B cell (primary cell): ENCODE results near the gene VPS13D. TPM values are rescaled to one million over a fixed set of nuclear protein-coding genes. Genes with fewer than 3 reads are reported as not detected.

Source experiments
- ATAC-seq: fragments of 200-7000 bp; cut with Tn5 transposase; one replicate; pipeline ENCODE4 v1.10.0; 2021; ENCODE audit warnings: low read depth, mild to moderate bottlenecking, moderate number of reproducible peaks, moderate library complexity
- CTCF ChIA-PET: fragments of 350-600 bp; sonication (Branson Sonifier 250); formaldehyde crosslinking; loops from one replicate; lab custom pipeline; 2021; ENCODE audit warnings: antibody characterized with exemption, inconsistent platforms; lab: Charles Lee
- POLR2A ChIA-PET: fragments of 350-600 bp; sonication (Branson Sonifier 250); formaldehyde crosslinking; loops from one replicate; lab custom pipeline; 2021; ENCODE audit warnings: antibody characterized with exemption; lab: Charles Lee
- DNase-seq: peaks from one replicate; pipeline ENCODE4 v3.0.0; 2013
- H2AFZ ChIP-seq: 2 replicates; pipeline ENCODE4 v1.6.1; 2012; ENCODE audit warnings: mild to moderate bottlenecking, low read depth, low read length; ENCODE audit not compliant: insufficient read depth, poor library complexity, severe bottlenecking
- H3K27ac ChIP-seq, 2 donors: 1 replicate in 1 of 2; 2 replicates in 1 of 2; pipeline ENCODE4 v1.5.1; 2012 to 2013; ENCODE audit warnings: low read length in 2 of 2, mild to moderate bottlenecking in 2 of 2, moderate library complexity in 1 of 2
- H3K27me3 ChIP-seq, 4 experiments: fragments of 200-600 bp in 1 of 4; sonication (generic) in 1 of 4; replicated peaks in 1 of 4; 1 replicate in 2 of 4; 2 replicates in 2 of 4; pipeline versions ENCODE4 v1.6.1 to v1.7.0; 2013 to 2016; ENCODE audit warnings: low read length in 3 of 4, mild to moderate bottlenecking in 2 of 4, mixed read lengths in 1 of 4, moderate library complexity in 1 of 4; ENCODE audit not compliant: insufficient read depth in 4 of 4, control insufficient read depth in 3 of 4; ENCODE audit errors: control extremely low read depth in 1 of 4
- H3K36me3 ChIP-seq, 2 experiments: replicated peaks in 1 of 2; 1 replicate in 1 of 2; 2 replicates in 1 of 2; pipeline versions ENCODE4 v1.6.1 to v1.7.1; 2013; ENCODE audit warnings: low read length in 1 of 2; ENCODE audit not compliant: insufficient read depth in 2 of 2, control insufficient read depth in 1 of 2; ENCODE audit errors: control extremely low read depth in 1 of 2, extremely low read depth in 1 of 2
- H3K4me1 ChIP-seq, 2 donors: fragments of 200-600 bp in 1 of 2; sonication (generic) in 1 of 2; 1 replicate in 1 of 2; 2 replicates in 1 of 2; pipeline versions ENCODE4 v1.5.1 to v1.6.1; 2013 to 2017; ENCODE audit warnings: low read length in 2 of 2; ENCODE audit not compliant: control insufficient read depth in 2 of 2, insufficient read depth in 2 of 2
- H3K4me2 ChIP-seq: replicated peaks from 2 replicates; pipeline ENCODE3; 2012; ENCODE audit warnings: mild to moderate bottlenecking, low read depth, low read length; ENCODE audit not compliant: poor library complexity, severe bottlenecking
- H3K4me3 ChIP-seq, 5 experiments: fragments of 200-600 bp in 1 of 5; sonication (generic) in 1 of 5; 1 replicate in 3 of 5; 2 replicates in 2 of 5; pipeline versions ENCODE4 v1.5.1 to v1.7.0; 2011 to 2016; ENCODE audit warnings: low read length in 4 of 5, mild to moderate bottlenecking in 4 of 5, low read depth in 2 of 5, control low read depth in 1 of 5, moderate library complexity in 1 of 5; ENCODE audit not compliant: insufficient read depth in 1 of 5; ENCODE audit errors: control extremely low read depth in 1 of 5, extremely low read depth in 1 of 5
- H3K79me2 ChIP-seq: fragments of 200-600 bp; sonication (generic); one replicate; pipeline ENCODE4 v1.6.0; 2016; ENCODE audit warnings: low read length; ENCODE audit not compliant: control insufficient read depth, insufficient read depth
- H3K9ac ChIP-seq: fragments of 200-600 bp; sonication (generic); 2 replicates; pipeline ENCODE4 v1.6.1; 2017; ENCODE audit warnings: mild to moderate bottlenecking, low read length, moderate library complexity
- H3K9me3 ChIP-seq, 3 donors: one replicate each; pipeline versions ENCODE4 v1.6.1 to v1.7.1; 2013; ENCODE audit warnings: low read length in 2 of 3; ENCODE audit not compliant: control insufficient read depth in 2 of 3, insufficient read depth in 1 of 3; ENCODE audit errors: control extremely low read depth in 1 of 3
- H4K20me1 ChIP-seq: 2 replicates; pipeline ENCODE4 v1.6.0; 2012; ENCODE audit warnings: mild to moderate bottlenecking, low read length; ENCODE audit not compliant: insufficient read depth, control insufficient read depth, poor library complexity, severe bottlenecking
- H3K27ac Mint-ChIP-seq: one replicate; pipeline ENCODE4 v1.8.0; 2021; ENCODE audit warnings: mixed read lengths
- H3K27me3 Mint-ChIP-seq: one replicate; pipeline ENCODE4 v1.8.0; 2021; ENCODE audit warnings: mixed read lengths
- H3K4me1 Mint-ChIP-seq: one replicate; pipeline ENCODE4 v1.8.0; 2021; ENCODE audit warnings: mixed read lengths
- H3K4me3 Mint-ChIP-seq: one replicate; pipeline ENCODE4 v1.8.0; 2021; ENCODE audit warnings: mixed read lengths
- H3K9me3 Mint-ChIP-seq: one replicate; pipeline ENCODE4 v1.8.0; 2022; ENCODE audit warnings: mixed read lengths; ENCODE audit not compliant: insufficient read depth
- EZH2 ChIP-seq: IDR thresholded peaks from 2 replicates; pipeline ENCODE4 v1.6.1; 2012; ENCODE audit warnings: borderline replicate concordance, low read depth, mild to moderate bottlenecking, moderate library complexity, low read length; ENCODE audit not compliant: insufficient read depth, poor library complexity, severe bottlenecking
- WGBS: methylation state at CpG from one replicate; pipeline ENCODE4 v1.1.5; 2013; ENCODE audit warnings: missing lambda C conversion rate; ENCODE audit not compliant: insufficient coverage; 5-methylcytosine and 5-hydroxymethylcytosine counted together
- intact Hi-C: fragments of 100-400 bp; cut with micrococcal nuclease; formaldehyde crosslinking; loops from one replicate; pipeline ENCODE4 v1.10.0; 2022
- polyA plus RNA-seq: library from polyadenylated mRNA; depleted of rRNA; stranded (reverse); fragments of >200 nt; gene quantifications from 2 replicates; pipeline ENCODE4 v1.2.3, GENCODE V29; 2012
- total RNA-seq, 2 donors: library from RNA; stranded (reverse); fragments of 120-200 nt in 1 of 2; gene quantifications; 1 replicate in 1 of 2; 2 replicates in 1 of 2; pipeline versions ENCODE4 v1.2.3 to v1.2.4, GENCODE V29; 2013 to 2022
- TF ChIP-seq, protein P1 (sequence below): fragments of 200-600 bp; IDR thresholded peaks from one replicate; pipeline ENCODE4 v1.8.0; 2022; ENCODE audit warnings: antibody characterized with exemption, mild to moderate bottlenecking

The VPS13D gene
- total and polyA plus RNA-seq, 2 donors (not counting 1 experiment from before 2014, with no cell fraction given), result 29.9 to 104 TPM

DNA sequence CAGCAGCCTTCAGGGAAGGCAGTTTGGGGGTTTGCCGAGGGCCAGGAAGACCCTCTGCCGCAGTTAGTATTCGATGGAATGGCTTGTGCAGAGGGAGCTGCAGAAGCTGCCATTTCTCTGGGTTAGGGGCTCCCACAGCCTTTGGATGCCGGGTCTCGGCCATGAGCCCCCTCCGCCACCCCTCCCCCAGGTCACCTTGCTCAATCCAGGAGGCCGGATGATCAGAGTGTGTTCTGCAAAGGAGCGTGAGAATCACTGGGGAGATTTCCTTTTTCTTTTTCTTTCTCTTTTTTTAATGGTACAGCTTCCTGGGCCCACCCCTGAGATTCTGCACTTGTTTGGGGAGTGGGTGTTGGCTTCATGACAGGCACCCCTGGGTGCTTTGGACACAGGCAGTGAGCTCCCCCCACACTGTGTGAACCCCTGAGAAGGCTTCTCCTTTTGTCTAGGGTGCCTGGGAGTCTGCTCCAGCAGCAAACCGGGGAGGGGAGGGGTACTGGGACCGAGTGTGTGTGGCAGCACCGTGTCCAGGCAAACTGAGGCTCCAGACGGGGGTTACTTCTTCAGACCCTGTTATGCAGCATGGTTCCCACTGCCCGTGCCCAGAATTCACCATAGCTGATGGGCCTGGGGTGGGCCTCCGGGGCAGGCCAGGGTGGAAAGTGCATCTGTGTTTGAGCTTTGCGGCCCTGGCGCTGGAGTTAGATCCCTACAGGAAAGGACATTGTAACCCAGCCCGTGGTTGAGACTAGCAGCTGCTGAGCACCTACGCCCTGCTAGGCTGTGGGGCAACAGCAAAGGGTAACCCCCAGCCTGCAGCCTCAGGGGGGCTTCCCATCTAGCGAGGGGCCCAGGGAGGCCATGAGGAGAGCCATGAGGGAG lies 44.6 kb upstream of the VPS13D start:
- H3K4me3 ChIP-seq, result no peak overlapping the region
- no peaks in the 10 kb centered on the region for H3K27me3 ChIP-seq
- peak overlapping the region; percentile 56 for H3K27ac Mint-ChIP-seq
- H3K9me3 Mint-ChIP-seq, result no peaks in the 10 kb centered on the region
- WGBS, result 85% methylated on average over 14 of the region's 19 CpGs
- H3K9me3 ChIP-seq, result no peaks in the 10 kb centered on the region
- H3K27me3 Mint-ChIP-seq, result no peaks in the 10 kb centered on the region
- no peak overlapping the region for H3K9ac ChIP-seq
- peaks cover 58% of the 10 kb centered on the region for H3K4me1 Mint-ChIP-seq
- H3K4me3 Mint-ChIP-seq, result no peak overlapping the region
- TF ChIP-seq EZH2, result no peak
- TF ChIP-seq, protein P1, sequence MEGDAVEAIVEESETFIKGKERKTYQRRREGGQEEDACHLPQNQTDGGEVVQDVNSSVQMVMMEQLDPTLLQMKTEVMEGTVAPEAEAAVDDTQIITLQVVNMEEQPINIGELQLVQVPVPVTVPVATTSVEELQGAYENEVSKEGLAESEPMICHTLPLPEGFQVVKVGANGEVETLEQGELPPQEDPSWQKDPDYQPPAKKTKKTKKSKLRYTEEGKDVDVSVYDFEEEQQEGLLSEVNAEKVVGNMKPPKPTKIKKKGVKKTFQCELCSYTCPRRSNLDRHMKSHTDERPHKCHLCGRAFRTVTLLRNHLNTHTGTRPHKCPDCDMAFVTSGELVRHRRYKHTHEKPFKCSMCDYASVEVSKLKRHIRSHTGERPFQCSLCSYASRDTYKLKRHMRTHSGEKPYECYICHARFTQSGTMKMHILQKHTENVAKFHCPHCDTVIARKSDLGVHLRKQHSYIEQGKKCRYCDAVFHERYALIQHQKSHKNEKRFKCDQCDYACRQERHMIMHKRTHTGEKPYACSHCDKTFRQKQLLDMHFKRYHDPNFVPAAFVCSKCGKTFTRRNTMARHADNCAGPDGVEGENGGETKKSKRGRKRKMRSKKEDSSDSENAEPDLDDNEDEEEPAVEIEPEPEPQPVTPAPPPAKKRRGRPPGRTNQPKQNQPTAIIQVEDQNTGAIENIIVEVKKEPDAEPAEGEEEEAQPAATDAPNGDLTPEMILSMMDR, result no peak
- ATAC-seq (no peak), DNase-seq (no peak)
- H3K4me2 ChIP-seq, result peak overlapping the region; percentile 48
- peaks cover 17 to 50% of the 10 kb centered on the region in 2 donors for H3K4me1 ChIP-seq
- H2AFZ ChIP-seq, result no peak overlapping the region
- ChIA-PET CTCF (interaction anchor here (8.3 kb wide), 1 partner anchor 61 kb away, joined by 96 read pairs; no protein-coding TSS in a partner anchor), POLR2A (interaction anchor here (0.6 to 0.8 kb wide), 4 partner anchors 27 to 276 kb away, joined by 3 to 5 read pairs (median 4); no protein-coding TSS in a partner anchor)
- H3K27ac ChIP-seq, result no peak overlapping the region
- peaks cover 0 to 39% of the 10 kb centered on the region in 2 experiments for H3K36me3 ChIP-seq
- H3K79me2 ChIP-seq, result peaks cover 86% of the 10 kb centered on the region
- H4K20me1 ChIP-seq, result peaks cover 84% of the 10 kb centered on the region
- intact Hi-C loops, result loop anchor here (2.0 kb wide), 1 partner anchor 32 kb away; no protein-coding TSS in a partner anchor
